Heart left ventricle (tissue), 16 donors: ENCODE results near the gene PBX1. TPM values are rescaled to one million over a fixed set of nuclear protein-coding genes. Genes with fewer than 3 reads are reported as not detected.
A peak's percentile ranks its signal among the peaks of the same experiment; 100 is the strongest.

Experiments used
- ATAC-seq, 4 donors: fragments of 200-7000 bp; cut with Tn5 transposase; one replicate each; pipeline ENCODE4 v1.9.1; 2020 to 2022; ENCODE audit warnings: moderate library complexity in 4 of 4, mild to moderate bottlenecking in 3 of 4, moderate number of reproducible peaks in 1 of 4
- DNase-seq, 5 donors: peaks; one replicate each; pipeline ENCODE4 v3.0.0-alpha.2; 2020
- H3K27ac ChIP-seq, 12 donors: fragments of 200-600 bp; sonication (generic) in 4 of 12; one replicate each; pipeline versions ENCODE4 v1.5.0 to v1.8.0; 2016 to 2022; ENCODE audit warnings: mild to moderate bottlenecking in 2 of 12
- H3K27me3 ChIP-seq, 9 donors: fragments of 200-600 bp; sonication (generic) in 2 of 9; one replicate each; pipeline versions ENCODE4 v1.5.1 to v1.8.0; 2016 to 2022; ENCODE audit warnings: mild to moderate bottlenecking in 3 of 9
- H3K36me3 ChIP-seq, 9 donors: fragments of 200-600 bp; sonication (generic) in 2 of 9; one replicate each; pipeline versions ENCODE4 v1.5.0 to v1.8.0; 2018 to 2022; ENCODE audit warnings: mild to moderate bottlenecking in 2 of 9
- H3K4me1 ChIP-seq, 12 donors: fragments of 200-600 bp; sonication (generic) in 4 of 12; one replicate each; pipeline versions ENCODE4 v1.5.0 to v1.8.0; 2016 to 2022; ENCODE audit warnings: mild to moderate bottlenecking in 3 of 12
- H3K4me3 ChIP-seq, 12 donors: fragments of 200-600 bp; sonication (generic) in 4 of 12; one replicate each; pipeline versions ENCODE4 v1.5.0 to v1.8.0; 2017 to 2022; ENCODE audit warnings: mild to moderate bottlenecking in 9 of 12, moderate library complexity in 4 of 12
- H3K9me3 ChIP-seq, 12 donors: fragments of 200-600 bp; sonication (generic) in 4 of 12; one replicate each; pipeline versions ENCODE4 v1.5.0 to v1.8.0; 2016 to 2022; ENCODE audit warnings: mild to moderate bottlenecking in 1 of 12
- CTCF ChIP-seq, 12 donors: fragments of 200-600 bp; sonication (generic) in 4 of 12; IDR thresholded peaks; one replicate each; pipeline versions ENCODE4 v1.5.0 to v1.8.0; 2018 to 2022; ENCODE audit warnings: antibody characterized with exemption in 12 of 12, mild to moderate bottlenecking in 5 of 12
- POLR2A ChIP-seq, 2 donors: fragments of 450-650 bp; IDR thresholded peaks; one replicate each; pipeline ENCODE4 v1.6.1; 2017; ENCODE audit warnings: antibody characterized with exemption in 2 of 2, mild to moderate bottlenecking in 2 of 2, moderate library complexity in 2 of 2
- WGBS, 4 donors: extraction: QIAGEN DNeasy Blood & Tissue Kit in 2 of 4; methylation state at CpG; one replicate each; pipeline versions ENCODE4 v1.1.5 to v1.1.7; 2013 to 2018; 5-methylcytosine and 5-hydroxymethylcytosine counted together
- intact Hi-C, 10 donors: fragments of 100-400 bp; cut with DNase I; formaldehyde crosslinking; loops; one replicate each; pipeline versions ENCODE4 v1.11.1 to v1.14.2; 2022
- polyA plus RNA-seq, 2 donors: library from polyadenylated mRNA; stranded (reverse); fragments of 200-250 nt; gene quantifications; one replicate each; pipeline ENCODE4 v1.2.3, GENCODE V29; 2013
- total RNA-seq, 9 donors: library from RNA; depleted of rRNA in 2 of 9; stranded (reverse); fragments of >200 nt in 2 of 9; fragmentation: NEBNext Ultra II Directional in 3 of 9; extraction: Animal tissue kit (Norgen Biotek cat#: 25700) in 3 of 9; gene quantifications; one replicate each; pipeline versions ENCODE4 v1.1.0 to v1.2.4, GENCODE V29; 2016 to 2023
- donor health status: ischemic (EF 13 %, LVEDD 7.1; RV severe dilation, severe dysfunction).
- donor health status: healthy with polysubstance abuse.
- donor health status: DM: no; HTN: yes; CAD: no.
- donor health status: DM: no; HTN: no; CAD: no.
- donor health status: ischemic (EF 25% LVEDD 6.9; RV normal size, moderate dysfunction).
- donor health status: ischemic (EF 25% LVEDD 5.7; RV mildly dilated, moderate dysfunction).
- donor health status: healthy.
- donor health status: DM: yes; HTN: yes; CAD: no.
- donor health status: ischemic (EF 35%, LVEDD 5.7; RV mildly dilated, moderate dysfunction).
- donor health status: nonischemic (EF 11% LVEDD 7.7; RV severe dilation, severe dysfunction).
- donor health status: DM: yes; HTN: yes; CAD: no.
- donor health status: PGD.
- donor health status: ischemic (EF 29% LVEDD 5.4; RV normal size, mild dysfunction).
- donor health status: nonischemic (EF 23%, LVEDD 6.1; RV moderate dilation, normal function).

The PBX1 gene
- total and polyA plus RNA-seq, 11 donors, result 15.2 to 78.2 (median 59.1) TPM

GRCh38 chr1:164583835-164584539 is 25.0 kb downstream of the PBX1 start:
- Histone ChIP-seq H3K4me3 (no peak overlapping the region), H3K36me3 (peaks cover 0 to 38% (median 8%) of the 10 kb centered on the region in 9 donors), H3K27me3 (no peaks in the 10 kb centered on the region), H3K4me1 (peaks cover 0 to 55% (median 22%) of the 10 kb centered on the region in 12 donors), H3K27ac (peak overlapping the region in 1 of 12 donors; percentile 70), H3K9me3 (no peaks in the 10 kb centered on the region)
- DNase-seq (no peak), ATAC-seq (no peak)
- intact Hi-C loops, result no loop called here
- WGBS, 4 donors, result 91 to 96% (median 94%) methylated on average over 5 of the region's 5 CpGs
- TF ChIP-seq CTCF (IDR thresholded peaks at IDR 0.05), result no peak
- TF ChIP-seq POLR2A (IDR thresholded peaks at IDR 0.05), result no peak

- Histone ChIP-seq H3K36me3 (peaks cover 0 to 35% (median 8%) of the 10 kb centered on the region in 9 donors), H3K27ac (peak overlapping the region in 1 of 12 donors; percentile 85), H3K9me3 (no peaks in the 10 kb centered on the region), H3K4me1 (peaks cover 0 to 67% (median 25%) of the 10 kb centered on the region in 12 donors), H3K4me3 (no peak overlapping the region), H3K27me3 (no peaks in the 10 kb centered on the region)
- TF ChIP-seq CTCF (IDR thresholded peaks at IDR 0.05) (no peak), POLR2A (IDR thresholded peaks at IDR 0.05) (no peak)
- DNase-seq, result no peak
- intact Hi-C loops, result no loop called here
- WGBS, 4 donors, result 62 to 73% (median 64%) methylated on average over 5 of the region's 5 CpGs
- ATAC-seq, result no peak
Observed at GRCh38 chr1:164586591-164586990, 27.6 kb downstream of the PBX1 start.

- Histone ChIP-seq H3K27ac (peak overlapping the region in 7 of 12 donors; percentile 14 to 85 (median 60)), H3K4me1 (peaks cover 0 to 77% (median 25%) of the 10 kb centered on the region in 12 donors), H3K9me3 (no peaks in the 10 kb centered on the region), H3K4me3 (peak overlapping the region in 3 of 12 donors; percentile 17 to 40 (median 31)), H3K27me3 (no peaks in the 10 kb centered on the region), H3K36me3 (peaks cover 0 to 31% (median 8%) of the 10 kb centered on the region in 9 donors)
- TF ChIP-seq CTCF (IDR thresholded peaks at IDR 0.05) (no peak), POLR2A (IDR thresholded peaks at IDR 0.05) (no peak)
- DNase-seq (no peak), ATAC-seq (no peak)
- WGBS, 4 donors, result 70 to 74% (median 73%) methylated on average over 12 of the region's 12 CpGs
- intact Hi-C loops, result no loop called here
Observed at GRCh38 chr1:164587617-164588501, 28.9 kb downstream of the PBX1 start.
